C4-2B (cell line): ENCODE results near the gene CYP46A1.
"Not testable (repeated sequence)": the region's sequence is repeated elsewhere in the genome, so short reads cannot be mapped to it uniquely, and the experiment has no call there.

Source experiments
- H3K27ac ChIP-seq: fragments of 450-650 bp; 2 replicates; pipeline ENCODE4 v1.5.1; 2017
- ZFX ChIP-seq: fragments of 450-650 bp; IDR thresholded peaks from 2 replicates; pipeline ENCODE4 v1.6.1; 2017
- TF ChIP-seq, protein P1 (sequence below): fragments of 450-650 bp; conservative IDR thresholded peaks from 2 replicates; pipeline ENCODE4 v1.5.1; 2017; ENCODE audit warnings: mild to moderate bottlenecking

CYP46A1 gene

DNA sequence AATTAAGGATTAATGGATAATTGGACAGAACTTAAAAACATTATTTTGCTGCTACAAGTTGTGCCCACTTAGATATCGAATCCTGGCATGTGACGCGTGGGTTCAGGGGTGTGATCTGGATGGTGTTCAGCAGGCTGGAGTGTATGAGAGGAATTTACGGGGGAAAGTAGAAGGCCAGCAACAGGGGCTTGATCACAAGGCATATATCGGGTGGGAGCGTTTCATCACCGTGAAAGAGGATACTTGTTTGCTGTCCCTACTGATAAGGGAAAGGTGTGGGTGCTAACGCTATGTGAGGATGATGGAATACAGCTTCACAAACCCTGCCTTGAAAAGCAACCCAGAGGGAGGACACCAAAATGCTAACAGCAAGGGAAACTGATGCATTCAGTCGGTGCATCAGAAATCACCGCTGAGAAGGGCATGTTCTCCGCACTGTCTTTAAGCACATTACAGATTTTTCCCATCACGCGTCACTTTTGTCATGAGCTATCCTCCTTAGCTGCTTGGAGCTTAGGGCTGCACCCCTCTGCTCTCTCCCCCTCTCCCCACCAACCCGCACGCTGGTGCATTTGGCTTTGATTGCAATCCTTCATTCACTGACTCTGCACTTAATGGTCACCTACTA is 25.8 kb upstream of the CYP46A1 start:
- TF ChIP-seq, protein P1, sequence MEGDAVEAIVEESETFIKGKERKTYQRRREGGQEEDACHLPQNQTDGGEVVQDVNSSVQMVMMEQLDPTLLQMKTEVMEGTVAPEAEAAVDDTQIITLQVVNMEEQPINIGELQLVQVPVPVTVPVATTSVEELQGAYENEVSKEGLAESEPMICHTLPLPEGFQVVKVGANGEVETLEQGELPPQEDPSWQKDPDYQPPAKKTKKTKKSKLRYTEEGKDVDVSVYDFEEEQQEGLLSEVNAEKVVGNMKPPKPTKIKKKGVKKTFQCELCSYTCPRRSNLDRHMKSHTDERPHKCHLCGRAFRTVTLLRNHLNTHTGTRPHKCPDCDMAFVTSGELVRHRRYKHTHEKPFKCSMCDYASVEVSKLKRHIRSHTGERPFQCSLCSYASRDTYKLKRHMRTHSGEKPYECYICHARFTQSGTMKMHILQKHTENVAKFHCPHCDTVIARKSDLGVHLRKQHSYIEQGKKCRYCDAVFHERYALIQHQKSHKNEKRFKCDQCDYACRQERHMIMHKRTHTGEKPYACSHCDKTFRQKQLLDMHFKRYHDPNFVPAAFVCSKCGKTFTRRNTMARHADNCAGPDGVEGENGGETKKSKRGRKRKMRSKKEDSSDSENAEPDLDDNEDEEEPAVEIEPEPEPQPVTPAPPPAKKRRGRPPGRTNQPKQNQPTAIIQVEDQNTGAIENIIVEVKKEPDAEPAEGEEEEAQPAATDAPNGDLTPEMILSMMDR, result no peak
- TF ChIP-seq ZFX, result no peak
- no peak overlapping the region for H3K27ac ChIP-seq

- no peak for TF ChIP-seq ZFX
- TF ChIP-seq, protein P1, result no peak
These were observed 24.8 kb upstream of the CYP46A1 start for GRCh38 chr14:99659333-99659741.

DNA sequence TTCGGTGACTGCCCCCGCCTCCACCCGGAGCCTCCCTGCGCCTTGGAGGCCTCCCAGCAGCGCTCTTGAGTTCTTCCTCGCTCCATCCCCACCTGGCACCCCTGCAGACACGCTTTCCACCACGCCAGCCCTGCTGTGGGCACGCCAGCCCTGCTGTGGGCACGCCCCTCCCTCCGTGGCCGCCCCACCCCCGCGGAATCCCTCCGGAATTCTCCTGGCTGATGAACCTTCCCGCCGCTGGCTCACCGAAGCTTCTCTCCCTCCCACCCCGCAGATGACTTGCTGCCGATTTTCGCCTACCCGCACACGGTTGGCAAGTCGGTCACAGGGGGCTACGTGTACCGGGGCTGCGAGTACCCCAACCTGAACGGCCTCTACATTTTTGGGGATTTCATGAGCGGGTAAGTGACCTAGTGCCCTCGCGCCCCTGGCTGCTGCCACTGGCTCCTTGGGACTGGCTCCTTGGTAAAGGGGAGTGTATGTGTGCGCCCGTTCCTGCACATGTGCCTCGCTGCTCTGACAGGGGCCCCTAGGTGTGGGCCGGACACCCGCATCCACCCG is 24.0 kb upstream of the CYP46A1 start:
- TF ChIP-seq, protein P1, result no peak
- TF ChIP-seq ZFX, result no peak
- H3K27ac ChIP-seq, result no peak overlapping the region

More at GRCh38 chr14:99659333-99659741, 24.8 kb upstream of the CYP46A1 start:
- no peak overlapping the region for H3K27ac ChIP-seq

DNA sequence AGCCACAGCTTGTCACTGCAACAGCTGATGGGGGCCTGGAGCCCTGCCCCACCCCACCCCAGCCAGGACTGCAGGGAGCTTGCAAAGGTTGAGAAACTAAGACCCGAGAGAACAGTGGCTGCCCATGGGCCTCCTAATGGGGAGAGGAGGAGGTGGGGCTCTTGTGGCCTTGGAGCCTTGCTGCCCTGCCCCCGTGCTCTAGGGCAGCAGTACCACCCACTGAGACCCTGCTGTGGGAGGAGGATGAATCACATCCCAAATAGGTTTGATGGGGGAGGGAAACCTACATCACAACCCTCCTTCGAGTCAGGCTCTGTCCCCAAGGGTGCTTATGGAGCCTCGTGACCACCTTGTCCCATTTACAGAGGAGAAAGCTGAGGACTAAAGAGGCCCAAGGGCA is 23.3 kb upstream of the CYP46A1 start:
- H3K27ac ChIP-seq, result no peak overlapping the region
- TF ChIP-seq ZFX, result no peak
- TF ChIP-seq, protein P1, result no peak

DNA sequence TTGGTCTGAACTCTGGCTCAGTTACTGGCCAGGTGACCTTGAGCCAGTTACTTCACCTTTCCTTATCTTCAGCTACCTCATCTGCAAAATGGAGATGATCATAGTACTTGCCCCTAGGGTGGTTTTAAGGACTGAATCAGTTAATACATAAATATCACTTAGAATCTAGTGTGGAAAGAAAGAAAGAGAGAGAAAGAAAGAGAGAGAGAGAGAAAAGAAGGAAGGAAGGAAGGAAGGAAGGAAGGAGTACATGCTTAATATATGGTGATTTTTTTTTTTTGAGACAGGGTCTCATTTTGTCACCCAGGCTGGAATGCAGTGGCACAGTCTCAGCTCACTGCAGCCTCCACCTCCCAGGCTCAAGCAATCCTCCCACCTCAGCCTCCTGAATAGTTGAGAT is 22.9 kb upstream of the CYP46A1 start:
- not testable (repeated sequence) for H3K27ac ChIP-seq

GRCh38 chr14:99662846-99663245 is 21.3 kb upstream of the CYP46A1 start:
- no peak overlapping the region for H3K27ac ChIP-seq

GRCh38 chr14:99663386-99664057 is 20.6 kb upstream of the CYP46A1 start:
- H3K27ac ChIP-seq, result no peak overlapping the region

More at GRCh38 chr14:99662846-99663245, 21.3 kb upstream of the CYP46A1 start:
- TF ChIP-seq, protein P1, result no peak
- no peak for TF ChIP-seq ZFX

More at GRCh38 chr14:99663386-99664057, 20.6 kb upstream of the CYP46A1 start:
- TF ChIP-seq, protein P1, result no peak
- TF ChIP-seq ZFX, result no peak
